ENCODE data around the gene PEMT.
"Not testable (repeated sequence)": the region's sequence is repeated elsewhere in the genome, so short reads cannot be mapped to it uniquely, and the experiment has no call there.

Gene PEMT, protein sequence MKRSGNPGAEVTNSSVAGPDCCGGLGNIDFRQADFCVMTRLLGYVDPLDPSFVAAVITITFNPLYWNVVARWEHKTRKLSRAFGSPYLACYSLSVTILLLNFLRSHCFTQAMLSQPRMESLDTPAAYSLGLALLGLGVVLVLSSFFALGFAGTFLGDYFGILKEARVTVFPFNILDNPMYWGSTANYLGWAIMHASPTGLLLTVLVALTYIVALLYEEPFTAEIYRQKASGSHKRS

GRCh38 chr17:17591355-17592298, at the start of gene PEMT:
Gene PEMT (minus strand): TSS chr17:17591708. CDS start chr17:17591626, 82 bp downstream.
- peak; percentile 98 for DNase-seq

DNA sequence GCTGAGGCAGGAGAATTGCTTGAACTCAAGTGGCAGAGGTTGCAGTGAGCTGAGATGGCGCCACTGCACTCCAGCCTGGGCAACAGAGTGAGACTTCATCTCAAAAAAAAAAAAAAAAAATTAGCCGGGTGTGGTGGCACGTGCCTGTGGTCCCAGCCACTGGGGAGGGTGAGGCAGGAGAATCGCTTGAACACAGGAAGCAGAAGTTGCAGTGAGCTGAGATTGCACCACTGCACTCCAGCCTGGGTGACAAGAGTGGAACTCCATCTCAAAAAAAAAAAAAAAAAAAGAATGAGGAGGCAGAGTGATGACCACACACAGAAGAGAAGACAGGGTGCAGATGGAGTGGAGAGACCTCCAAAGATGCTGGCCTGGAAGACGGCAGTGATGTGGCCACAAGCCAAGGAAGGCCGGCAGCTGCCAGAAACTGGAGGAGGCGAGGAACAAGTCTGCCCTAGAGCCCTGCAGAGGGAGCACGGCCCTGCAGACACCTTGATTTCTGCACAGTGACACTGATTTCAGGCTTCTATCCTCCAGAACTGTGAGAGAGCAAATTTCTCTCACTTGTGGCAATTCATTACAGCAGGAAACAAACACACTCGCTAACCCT, 48.3 kb upstream of the PEMT start:
- peak; percentile 37 for DNase-seq

GRCh38 chr17:17638467-17638866, 47.0 kb upstream of the PEMT start:
- peak; percentile 17 for DNase-seq

- no peak for DNase-seq
Measured at GRCh38 chr17:17636272-17636885, 44.9 kb upstream of the PEMT start.

DNA sequence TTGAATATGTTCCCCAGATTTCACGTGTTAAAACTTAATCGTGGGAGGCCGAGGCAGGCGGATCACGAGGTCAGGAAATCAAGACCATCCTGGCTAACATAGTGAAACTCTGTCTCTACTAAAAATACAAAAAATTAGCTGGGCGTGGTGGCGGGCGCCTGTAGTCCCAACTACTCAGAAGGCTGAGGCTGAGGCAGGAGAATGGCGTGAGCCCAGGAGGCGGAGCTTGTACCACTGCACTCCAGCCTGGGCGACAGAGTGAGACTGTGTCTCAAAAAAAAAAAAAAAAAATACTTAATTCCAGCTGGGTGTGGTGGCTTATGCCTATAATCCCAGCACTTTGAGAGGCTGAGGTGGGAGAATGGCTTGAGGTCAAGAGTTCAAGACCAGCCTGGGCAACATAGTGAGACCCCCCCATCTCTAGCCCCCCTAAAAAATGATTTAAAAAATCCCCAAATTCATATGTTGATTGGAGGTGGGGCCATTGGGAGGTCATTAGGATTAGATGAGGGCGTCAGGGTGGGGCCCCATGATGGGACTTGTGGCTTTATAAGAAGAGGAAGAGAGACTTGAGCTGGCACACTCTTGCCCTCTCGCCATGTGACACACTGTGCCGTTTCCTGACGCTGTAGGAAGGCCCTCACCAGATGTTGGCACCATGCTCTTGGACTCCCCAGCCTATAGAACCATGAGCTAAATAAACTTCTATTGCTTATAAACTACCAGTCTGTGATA, 44.2 kb upstream of the PEMT start:
- peak; percentile 42 for DNase-seq

- DNase-seq, result no peak
Measured at GRCh38 chr17:17635126-17635525, 43.6 kb upstream of the PEMT start.

DNA sequence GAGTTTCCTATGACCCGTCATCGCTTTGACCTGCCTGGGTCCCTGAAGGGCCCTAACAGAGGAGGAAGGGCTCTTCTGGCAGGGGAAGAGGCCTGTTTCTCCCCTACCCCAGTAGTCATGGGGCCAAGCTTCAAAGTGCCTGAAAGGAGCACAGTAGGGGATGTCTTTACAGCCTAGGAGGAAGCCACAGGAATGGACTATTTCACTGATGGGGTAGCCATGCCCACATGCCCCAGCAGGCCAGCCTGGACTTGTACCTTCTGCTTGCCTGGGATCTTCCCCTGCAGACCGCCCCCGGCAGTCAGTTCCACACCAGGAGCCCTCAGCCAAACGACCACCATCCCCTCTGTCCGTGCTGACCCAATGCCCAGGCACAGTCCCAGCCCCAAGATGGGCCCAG, 41.8 kb upstream of the PEMT start:
- DNase-seq, result no peak

- DNase-seq, result not testable (repeated sequence)
Measured at GRCh38 chr17:17632690-17633089, 41.2 kb upstream of the PEMT start.

DNA sequence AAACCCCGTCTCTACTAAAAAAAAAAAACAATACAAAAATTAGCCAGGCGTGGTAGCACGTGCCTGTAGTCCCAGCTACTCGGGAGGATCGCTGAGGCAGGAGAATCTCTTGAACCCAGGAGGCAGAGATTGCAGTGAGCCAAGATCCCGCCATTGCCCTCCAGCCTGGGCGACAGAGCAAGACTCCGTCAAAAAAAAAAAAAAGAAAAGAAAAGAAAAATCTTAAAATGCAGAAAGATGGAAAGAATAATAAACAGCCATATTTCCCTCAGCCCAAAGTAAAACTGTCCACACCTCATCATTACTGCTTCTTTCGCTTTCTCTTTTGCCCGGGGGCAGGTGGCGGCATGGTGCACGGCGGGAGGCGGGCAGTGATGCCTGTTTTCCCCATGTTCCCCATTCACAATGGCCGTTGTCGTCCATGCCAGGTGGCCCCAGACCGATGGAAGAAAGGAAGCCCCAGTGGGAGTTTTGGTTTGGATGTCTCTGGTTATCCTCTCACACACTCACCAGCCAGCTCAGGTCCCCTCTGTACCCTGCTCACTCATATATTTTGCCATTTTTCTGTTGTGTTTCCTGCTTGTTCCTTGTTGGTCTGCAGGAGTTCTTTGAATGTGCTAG, 37.0 kb upstream of the PEMT start:
- DNase-seq, result no peak

DNA sequence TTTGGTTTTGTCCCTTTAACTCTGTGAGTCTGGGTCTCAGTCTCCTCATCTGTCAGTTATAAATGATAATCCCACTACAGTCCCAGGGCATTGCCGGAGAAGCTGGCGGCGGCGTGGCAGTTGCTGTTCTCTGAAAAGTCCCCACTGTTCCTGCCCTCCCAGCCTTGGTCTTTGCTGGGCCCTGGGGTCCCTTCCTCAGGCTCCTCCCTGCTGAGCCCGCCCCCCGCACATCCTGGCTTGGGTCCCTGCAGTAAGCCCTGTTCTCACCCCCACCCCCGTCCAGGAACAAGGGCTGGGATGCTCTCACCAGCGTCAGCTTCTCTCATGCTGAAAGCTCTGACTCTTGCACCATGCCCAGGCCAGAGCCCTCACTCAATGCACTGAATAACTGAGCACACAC, 35.3 kb upstream of the PEMT start:
- DNase-seq, result no peak

DNA sequence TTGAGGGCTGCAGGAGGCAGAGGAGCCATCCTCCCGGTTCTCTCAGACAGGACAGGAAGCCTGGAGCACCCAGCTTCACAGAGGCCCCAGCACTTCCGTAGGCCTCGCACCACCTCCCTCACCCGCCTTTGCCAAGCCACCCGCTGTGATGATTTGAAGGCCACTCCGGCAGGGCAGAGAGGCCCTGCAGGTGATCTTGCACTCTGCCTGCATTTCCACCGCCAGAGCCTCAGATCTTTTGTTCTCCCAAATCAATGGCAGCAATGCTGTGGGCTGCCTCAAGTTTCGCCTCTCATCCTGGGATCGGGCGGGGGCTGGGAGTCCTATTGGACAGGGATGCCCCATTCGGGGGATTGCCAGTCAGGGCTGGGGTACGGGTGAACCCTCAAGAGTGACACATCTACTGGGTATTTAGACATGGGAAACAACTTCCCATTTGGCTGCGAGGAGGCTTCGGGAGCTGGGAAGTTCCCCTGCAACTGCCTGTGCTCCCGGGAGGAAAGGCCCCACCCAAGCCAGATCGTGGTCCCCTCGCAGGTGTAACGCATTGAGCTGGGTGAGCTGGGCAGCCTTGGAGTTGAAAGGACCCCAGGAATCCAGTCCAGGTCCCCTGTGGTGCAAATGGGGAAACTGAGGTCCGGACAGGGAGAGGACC, 34.8 kb upstream of the PEMT start:
- DNase-seq, result no peak

- DNase-seq, result peak; percentile 20
Measured at GRCh38 chr17:17624741-17625140, 33.2 kb upstream of the PEMT start.

GRCh38 chr17:17623904-17624303, 32.4 kb upstream of the PEMT start:
- DNase-seq, result no peak

- peak; percentile 13 for DNase-seq
Measured at GRCh38 chr17:17621254-17621653, 29.7 kb upstream of the PEMT start.

GRCh38 chr17:17613708-17614114, 22.2 kb upstream of the PEMT start:
- peak; percentile 58 for DNase-seq

DNA sequence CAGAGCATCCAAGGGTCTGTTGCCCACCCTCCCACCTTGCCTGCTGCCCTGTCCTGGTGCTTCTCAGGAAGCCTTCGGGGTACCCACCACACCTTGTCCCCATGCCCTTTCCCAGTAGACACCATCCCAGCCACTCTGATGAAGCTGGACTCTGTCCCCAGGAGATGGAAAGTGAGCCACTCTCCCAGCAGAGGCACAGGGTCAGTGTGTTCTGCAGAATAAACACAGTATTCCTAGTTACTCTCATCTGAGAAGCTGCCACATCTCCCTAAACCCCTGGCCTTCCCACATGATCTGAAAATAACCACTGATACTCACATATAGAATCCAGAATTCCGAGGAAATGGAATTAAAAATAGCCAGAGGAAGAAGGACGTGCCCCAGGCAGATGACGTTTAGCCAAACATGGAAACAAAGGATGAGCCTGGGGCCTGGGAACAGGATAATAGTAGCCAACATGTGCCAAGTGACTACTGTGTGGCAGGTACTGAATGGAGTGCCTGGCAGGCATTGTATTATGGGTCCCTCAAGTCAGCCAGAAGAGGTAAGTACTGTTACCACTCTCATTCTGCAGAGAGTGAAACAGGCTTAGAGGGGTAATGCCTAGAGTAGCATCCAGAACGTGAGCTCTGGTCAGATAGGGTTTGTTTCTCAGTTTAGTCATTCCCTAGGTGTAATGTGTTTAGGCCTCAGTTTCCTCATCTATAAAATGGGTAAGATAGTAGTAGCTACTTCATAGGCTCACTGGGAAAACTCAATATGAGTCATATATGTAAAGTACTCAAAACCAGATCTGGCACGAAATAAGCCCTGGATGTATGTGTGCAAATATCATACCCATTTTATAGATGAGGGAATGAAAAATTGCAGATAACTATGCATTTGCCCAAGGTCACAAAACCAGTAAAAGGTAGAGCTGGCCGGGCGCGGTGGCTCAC, 20.8 kb upstream of the PEMT start:
- DNase-seq, result no peak

DNA sequence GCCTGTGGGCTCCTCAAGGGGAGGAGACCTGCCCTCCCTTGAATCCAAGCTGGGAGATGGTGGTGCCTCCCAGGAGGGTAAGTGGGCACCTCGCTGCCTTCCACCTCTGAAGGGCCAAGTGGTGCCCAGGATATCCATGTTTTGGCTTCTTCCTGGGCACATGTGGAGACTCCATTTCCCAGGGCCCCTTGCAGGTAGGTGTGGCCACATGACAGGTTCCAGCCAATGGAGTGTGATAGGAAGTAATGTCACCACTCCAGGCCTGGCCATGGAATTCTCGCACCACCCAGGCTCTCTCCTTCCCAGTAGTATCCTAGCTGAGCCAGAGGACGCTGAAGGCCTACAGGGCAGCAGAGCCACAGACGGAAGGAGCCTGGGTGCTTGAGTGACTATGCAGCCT, 17.6 kb upstream of the PEMT start:
- DNase-seq, result no peak

DNA sequence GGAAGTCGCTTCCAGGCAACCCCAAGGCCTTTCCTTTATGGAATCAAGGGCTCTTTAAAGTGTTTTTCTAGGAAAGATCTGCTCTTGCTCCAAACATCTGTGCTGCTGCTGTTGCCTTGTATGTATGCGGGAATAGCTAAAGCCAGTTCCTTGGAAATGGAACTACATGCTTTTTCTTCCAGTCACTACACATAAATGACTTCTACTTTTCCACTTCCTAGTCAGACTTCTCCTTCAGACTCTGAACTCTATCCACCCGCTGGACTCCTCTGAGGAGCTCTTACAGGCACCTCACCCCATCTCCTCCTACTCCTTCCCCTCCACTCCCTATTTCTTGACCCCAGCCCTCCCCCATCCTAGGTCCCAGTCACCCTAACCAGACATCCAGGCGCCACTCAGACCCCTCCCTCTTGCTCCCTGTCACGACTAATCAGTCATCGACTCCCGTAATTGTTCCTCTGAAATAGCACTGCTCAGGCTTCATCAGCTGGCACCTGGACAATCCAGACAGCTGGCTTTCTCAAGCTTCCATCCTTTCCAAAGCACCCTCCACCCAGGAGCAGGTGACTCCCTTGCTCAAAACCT, 15.0 kb upstream of the PEMT start:
- DNase-seq, result no peak

- no peak for DNase-seq
Measured at GRCh38 chr17:17605729-17606088, 14.2 kb upstream of the PEMT start.

DNA sequence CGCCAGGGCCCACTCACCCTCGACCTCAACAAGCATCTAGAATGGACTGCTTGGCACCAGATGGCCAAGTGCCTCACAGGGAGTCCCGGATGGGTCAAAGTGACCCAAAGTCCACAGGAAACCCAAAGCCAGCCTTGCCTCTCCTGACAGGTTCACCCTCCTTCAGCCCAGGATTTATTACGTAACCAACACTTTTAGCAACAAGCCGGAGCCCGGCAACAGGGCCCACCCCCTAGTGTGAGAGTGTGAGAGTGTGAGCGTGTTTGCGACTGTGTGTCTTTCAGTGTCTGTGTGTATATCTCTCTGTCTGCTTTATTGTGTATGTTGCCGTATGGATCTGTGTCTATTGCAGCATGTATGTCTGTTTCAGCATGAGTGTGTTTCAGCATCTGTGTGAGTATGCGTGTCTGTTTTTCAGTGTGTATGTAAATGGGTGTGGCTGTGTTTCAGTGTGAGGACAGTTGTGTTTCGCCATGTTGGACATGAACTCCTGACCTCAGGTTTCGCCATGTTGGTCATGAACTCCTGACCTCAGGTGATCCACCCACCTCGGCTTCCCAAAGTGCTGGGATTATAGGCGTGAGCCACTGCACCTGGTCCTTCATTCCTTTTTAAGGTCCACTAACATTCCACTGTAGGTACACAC, 13.7 kb upstream of the PEMT start:
- DNase-seq, result no peak

Data from suppressor macrophage treated with lipopolysaccharide for 4 hours (primary cell).